GM10248 (cell line): ENCODE results near the gene TDRD6.

Experiments
- CTCF ChIA-PET: fragments of 300-600 bp; sonication (Branson Sonifier 250); formaldehyde crosslinking; extraction: SDS; loops from one replicate; lab custom pipeline; 2021; ENCODE audit warnings: antibody characterized with exemption; lab: Yijun Ruan, JAX
- POLR2A ChIA-PET: fragments of 350-650 bp; sonication (Branson Sonifier 250); formaldehyde crosslinking; extraction: SDS; loops from one replicate; lab custom pipeline; 2020; ENCODE audit warnings: antibody characterized with exemption; lab: Yijun Ruan, JAX
- DNase-seq: peaks from one replicate; pipeline ENCODE4 v3.0.0; 2012; ENCODE audit errors: extremely low spot score
- TF ChIP-seq, protein P1 (sequence below): IDR thresholded peaks from 2 replicates; pipeline ENCODE4 v1.5.1; 2012; ENCODE audit warnings: mild to moderate bottlenecking, low read depth; ENCODE audit errors: extremely low read depth, missing control alignments, control extremely low read depth

The TDRD6 gene

DNA sequence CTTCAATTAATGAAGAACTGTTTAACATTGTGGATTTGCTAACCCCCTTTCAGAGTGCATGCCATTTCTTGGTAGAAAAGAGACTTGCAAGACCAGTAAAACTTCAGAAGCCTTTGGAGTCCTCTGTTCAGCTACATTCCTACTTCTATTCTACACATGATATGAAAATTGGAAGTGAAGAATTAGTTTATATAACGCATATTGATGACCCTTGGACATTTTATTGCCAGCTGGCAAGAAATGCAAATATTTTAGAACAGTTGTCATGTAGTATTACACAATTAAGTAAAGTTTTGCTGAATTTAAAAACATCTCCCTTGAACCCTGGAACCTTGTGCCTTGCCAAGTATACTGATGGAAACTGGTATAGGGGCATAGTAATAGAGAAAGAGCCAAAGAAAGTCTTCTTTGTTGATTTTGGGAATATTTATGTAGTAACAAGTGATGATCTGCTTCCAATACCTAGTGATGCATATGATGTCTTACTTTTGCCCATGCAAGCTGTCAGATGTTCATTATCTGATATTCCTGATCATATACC lies 3.3 kb downstream of the TDRD6 start:
- POLR2A ChIA-PET: no interaction called here
- CTCF ChIA-PET: no interaction called here
- DNase-seq: no peak
- TF ChIP-seq, protein P1, sequence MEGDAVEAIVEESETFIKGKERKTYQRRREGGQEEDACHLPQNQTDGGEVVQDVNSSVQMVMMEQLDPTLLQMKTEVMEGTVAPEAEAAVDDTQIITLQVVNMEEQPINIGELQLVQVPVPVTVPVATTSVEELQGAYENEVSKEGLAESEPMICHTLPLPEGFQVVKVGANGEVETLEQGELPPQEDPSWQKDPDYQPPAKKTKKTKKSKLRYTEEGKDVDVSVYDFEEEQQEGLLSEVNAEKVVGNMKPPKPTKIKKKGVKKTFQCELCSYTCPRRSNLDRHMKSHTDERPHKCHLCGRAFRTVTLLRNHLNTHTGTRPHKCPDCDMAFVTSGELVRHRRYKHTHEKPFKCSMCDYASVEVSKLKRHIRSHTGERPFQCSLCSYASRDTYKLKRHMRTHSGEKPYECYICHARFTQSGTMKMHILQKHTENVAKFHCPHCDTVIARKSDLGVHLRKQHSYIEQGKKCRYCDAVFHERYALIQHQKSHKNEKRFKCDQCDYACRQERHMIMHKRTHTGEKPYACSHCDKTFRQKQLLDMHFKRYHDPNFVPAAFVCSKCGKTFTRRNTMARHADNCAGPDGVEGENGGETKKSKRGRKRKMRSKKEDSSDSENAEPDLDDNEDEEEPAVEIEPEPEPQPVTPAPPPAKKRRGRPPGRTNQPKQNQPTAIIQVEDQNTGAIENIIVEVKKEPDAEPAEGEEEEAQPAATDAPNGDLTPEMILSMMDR: no peak

DNA sequence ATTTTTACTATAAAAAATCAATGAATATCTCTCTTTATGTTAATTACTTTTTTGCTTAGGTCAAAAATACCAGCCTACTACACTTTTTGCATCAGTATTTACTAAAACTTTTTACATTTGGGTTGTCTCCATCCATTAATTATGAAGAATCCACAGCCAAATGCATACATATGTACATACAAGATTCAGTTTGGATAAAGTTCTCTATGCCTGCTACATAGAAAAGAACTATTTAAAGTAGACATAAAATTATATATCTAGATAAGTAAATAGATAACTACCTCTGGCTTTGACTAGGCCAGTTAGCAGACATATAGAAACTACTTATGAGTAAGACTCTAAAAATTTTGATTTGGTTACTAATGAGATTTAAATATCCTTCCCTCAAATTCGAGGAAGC lies 12.3 kb downstream of the TDRD6 start:
- POLR2A ChIA-PET: no interaction called here

DNA sequence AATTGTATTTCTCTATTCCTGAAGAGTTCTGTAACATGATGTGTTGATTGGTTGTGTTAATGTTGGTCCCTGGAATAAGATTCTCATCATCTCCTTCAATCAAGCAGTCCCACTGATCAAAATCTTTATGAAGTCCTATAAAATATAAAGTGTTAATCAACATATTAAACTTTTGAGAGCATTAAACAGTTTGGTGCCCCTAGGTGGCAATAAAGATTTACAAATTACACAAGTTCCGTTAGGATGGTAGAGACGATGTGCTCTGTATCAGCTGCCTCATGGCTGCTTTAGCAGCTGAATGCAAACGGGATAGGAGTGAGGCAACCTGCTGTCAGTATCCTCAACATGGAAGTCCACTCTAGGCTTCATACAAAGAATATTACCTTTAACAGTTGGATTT lies 16.9 kb downstream of the TDRD6 start:
- TF ChIP-seq, protein P1: no peak
- ChIA-PET POLR2A (no interaction called here), CTCF (interaction anchor here (1.0 to 1.4 kb wide), 2 partner anchors 67 to 78 kb away, joined by 3 read pairs; no protein-coding TSS in a partner anchor)
- no peak for DNase-seq

More for the DNA sequence above, 12.3 kb downstream of the TDRD6 start:
- CTCF ChIA-PET: no interaction called here
- TF ChIP-seq, protein P1: no peak
- DNase-seq: no peak

DNA sequence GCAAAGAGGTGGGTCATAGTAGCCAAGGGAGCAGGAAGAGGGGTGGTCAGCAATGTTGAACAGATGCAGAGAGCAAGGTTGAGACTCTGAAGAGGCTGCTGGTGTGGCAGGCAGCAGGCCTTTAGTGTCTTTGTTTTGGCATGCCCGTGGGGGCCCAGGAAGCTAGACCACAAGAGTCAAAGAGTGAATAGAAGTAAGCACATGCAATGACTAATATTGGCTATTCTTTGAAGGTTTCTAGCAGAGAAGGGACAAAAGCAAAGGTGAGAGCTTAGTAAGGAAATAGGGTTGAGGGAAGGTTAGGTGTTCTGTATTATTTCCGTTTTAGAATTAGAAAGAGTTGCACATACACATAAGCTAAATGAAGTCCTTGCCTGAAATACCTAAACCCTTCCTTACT lies 18.8 kb downstream of the TDRD6 start:
- ChIA-PET POLR2A (no interaction called here), CTCF (interaction anchor here (1.6 kb wide), 1 partner anchor 70 kb away, joined by 3 read pairs; no protein-coding TSS in a partner anchor)
- TF ChIP-seq, protein P1: no peak
- DNase-seq: no peak

DNA sequence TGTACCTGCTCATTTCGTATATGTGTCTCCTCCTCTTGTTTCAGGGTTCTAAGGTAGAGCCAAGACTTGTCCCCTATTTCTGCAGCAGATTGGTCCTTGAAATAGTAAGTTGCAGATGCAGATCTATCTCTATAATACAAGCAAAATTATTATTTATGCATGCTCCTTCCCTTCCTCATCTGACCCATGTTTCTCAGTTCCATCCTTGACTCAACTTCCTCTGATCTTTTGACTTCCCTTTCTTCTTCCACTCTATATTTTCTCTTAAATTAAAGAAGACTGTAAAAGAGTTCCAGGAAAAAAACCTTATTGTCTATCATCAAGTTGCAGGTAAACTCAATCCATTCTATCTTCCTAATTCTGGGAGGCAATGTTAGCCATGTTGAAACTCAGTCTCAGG lies 23.8 kb downstream of the TDRD6 start:
- CTCF ChIA-PET: no interaction called here
- TF ChIP-seq, protein P1: no peak
- POLR2A ChIA-PET: no interaction called here

DNA sequence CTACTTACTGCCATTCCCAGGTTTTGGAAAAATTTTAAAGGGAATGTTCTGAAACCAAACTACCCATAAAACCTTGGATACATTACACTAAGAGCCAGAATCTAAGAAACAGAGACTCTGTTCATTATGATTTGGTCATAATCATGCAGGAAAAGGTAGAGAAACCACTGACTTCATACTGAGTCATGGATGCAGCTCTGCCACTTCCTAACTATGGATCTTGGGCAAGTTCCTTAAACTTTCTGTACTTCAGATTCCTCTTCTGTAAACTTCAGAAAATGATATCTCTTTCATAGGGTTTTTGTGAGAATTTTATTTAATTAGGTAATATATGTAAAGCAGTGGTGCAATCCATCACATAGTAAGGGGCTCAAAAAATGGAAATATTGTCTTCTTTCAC lies 27.5 kb downstream of the TDRD6 start:
- POLR2A ChIA-PET: interaction anchor here (0.6 kb wide), 1 partner anchor 1033 kb away, joined by 3 read pairs; no protein-coding TSS in a partner anchor
- DNase-seq: no peak
- TF ChIP-seq, protein P1: no peak
- CTCF ChIA-PET: no interaction called here

More for the DNA sequence above, 23.8 kb downstream of the TDRD6 start:
- DNase-seq: no peak
